HEK293T (cell line): ENCODE results near the gene PEX11B.

Experiments used
- ARNT ChIP-seq: fragments of 450-650 bp; IDR thresholded peaks from 2 replicates; pipeline ENCODE4 v1.6.1; 2017; ENCODE audit warnings: mild to moderate bottlenecking
- BHLHE40 ChIP-seq: fragments of 450-650 bp; IDR thresholded peaks from 2 replicates; pipeline ENCODE4 v1.6.1; 2016; ENCODE audit warnings: mild to moderate bottlenecking, moderate library complexity, borderline replicate concordance
- CTBP1 ChIP-seq: fragments of 450-650 bp; IDR thresholded peaks from 2 replicates; pipeline ENCODE4 v1.6.1; 2016; ENCODE audit warnings: borderline replicate concordance
- ELF4 ChIP-seq: fragments of 450-650 bp; IDR thresholded peaks from 2 replicates; pipeline ENCODE4 v1.6.1; 2017; ENCODE audit warnings: antibody characterized with exemption
- FOXA1 ChIP-seq: fragments of 450-650 bp; IDR thresholded peaks from 2 replicates; pipeline ENCODE4 v1.6.1; 2016; ENCODE audit warnings: mild to moderate bottlenecking
- FOXK2 ChIP-seq: fragments of 450-650 bp; IDR thresholded peaks from 2 replicates; pipeline ENCODE4 v1.6.1; 2016; ENCODE audit warnings: mild to moderate bottlenecking
- FOXM1 ChIP-seq: fragments of 450-650 bp; IDR thresholded peaks from 2 replicates; pipeline ENCODE4 v1.6.1; 2017; ENCODE audit warnings: mild to moderate bottlenecking, borderline replicate concordance
- NFRKB ChIP-seq: fragments of 450-650 bp; IDR thresholded peaks from 2 replicates; pipeline ENCODE4 v1.6.1; 2016; ENCODE audit warnings: mild to moderate bottlenecking, moderate library complexity
- SP1 ChIP-seq: fragments of 450-650 bp; IDR thresholded peaks from 2 replicates; pipeline ENCODE4 v1.6.1; 2017
- SUZ12 ChIP-seq: fragments of 450-650 bp; IDR thresholded peaks from 2 replicates; pipeline ENCODE4 v1.6.1; 2016; ENCODE audit warnings: mild to moderate bottlenecking
- TARDBP ChIP-seq: fragments of 450-650 bp; IDR thresholded peaks from 2 replicates; pipeline ENCODE4 v1.6.1; 2016
- TF ChIP-seq, protein P1 (sequence below): fragments of 450-650 bp; IDR thresholded peaks from 2 replicates; pipeline ENCODE4 v1.6.1; 2016

DNA sequence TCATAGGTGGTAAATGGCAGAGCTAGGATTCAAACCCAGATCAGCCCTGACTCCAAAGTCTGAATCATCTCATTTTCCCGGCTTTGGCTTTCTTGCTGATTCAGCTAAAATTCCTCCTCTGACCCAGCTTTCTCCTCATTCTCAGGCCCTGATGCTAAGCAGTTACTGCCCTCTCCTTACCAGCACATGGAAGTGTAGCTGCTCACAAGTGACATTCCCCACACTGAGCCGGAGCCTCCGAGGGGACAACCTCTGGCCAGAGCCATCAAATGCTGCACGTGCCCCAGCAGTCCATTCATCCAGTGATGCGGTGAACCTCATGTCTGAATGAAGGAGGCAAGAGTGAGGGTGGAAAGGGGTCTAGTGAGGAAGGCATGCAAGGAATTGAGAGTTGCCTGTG, 19.8 kb downstream of the PEX11B start:
- TF ChIP-seq NFRKB: no peak
- TF ChIP-seq FOXM1: no peak
- no peak for TF ChIP-seq ARNT
- TF ChIP-seq FOXA1: no peak
- TF ChIP-seq SP1: no peak
- no peak for TF ChIP-seq BHLHE40
- no peak for TF ChIP-seq TARDBP
- no peak for TF ChIP-seq ELF4
- TF ChIP-seq CTBP1: no peak
- TF ChIP-seq FOXK2: no peak
- TF ChIP-seq SUZ12: no peak
- TF ChIP-seq, protein P1, sequence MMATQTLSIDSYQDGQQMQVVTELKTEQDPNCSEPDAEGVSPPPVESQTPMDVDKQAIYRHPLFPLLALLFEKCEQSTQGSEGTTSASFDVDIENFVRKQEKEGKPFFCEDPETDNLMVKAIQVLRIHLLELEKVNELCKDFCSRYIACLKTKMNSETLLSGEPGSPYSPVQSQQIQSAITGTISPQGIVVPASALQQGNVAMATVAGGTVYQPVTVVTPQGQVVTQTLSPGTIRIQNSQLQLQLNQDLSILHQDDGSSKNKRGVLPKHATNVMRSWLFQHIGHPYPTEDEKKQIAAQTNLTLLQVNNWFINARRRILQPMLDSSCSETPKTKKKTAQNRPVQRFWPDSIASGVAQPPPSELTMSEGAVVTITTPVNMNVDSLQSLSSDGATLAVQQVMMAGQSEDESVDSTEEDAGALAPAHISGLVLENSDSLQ: no peak
